Vagina (tissue), 2 donors: ENCODE data around the gene TMEM176B. TPM values are rescaled to one million over a fixed set of nuclear protein-coding genes. Genes with fewer than 3 reads are reported as not detected.

Experiments
- DNase-seq, 2 donors: peaks; one replicate each; pipeline ENCODE4 v3.0.0-alpha.2; 2017; ENCODE audit errors: extremely low spot score in 2 of 2
- H3K27ac ChIP-seq: fragments of 200-600 bp; sonication (generic); one replicate; pipeline ENCODE4 v1.5.1; 2019
- H3K27me3 ChIP-seq: fragments of 200-600 bp; sonication (generic); one replicate; pipeline ENCODE4 v1.5.1; 2019
- H3K36me3 ChIP-seq, 2 donors: fragments of 200-600 bp; sonication (generic); one replicate each; pipeline ENCODE4 v1.5.1; 2017 to 2019
- H3K4me1 ChIP-seq: fragments of 200-600 bp; sonication (generic); one replicate; pipeline ENCODE4 v1.5.1; 2019
- H3K4me3 ChIP-seq, 2 donors: fragments of 200-600 bp; sonication (generic); 1 replicate in 1 of 2; 2 replicates in 1 of 2; pipeline ENCODE4 v1.5.1; 2016 to 2019
- H3K9me3 ChIP-seq: fragments of 200-600 bp; sonication (generic); one replicate; pipeline ENCODE4 v1.5.1; 2019
- POLR2A ChIP-seq, 2 donors: fragments of 450-650 bp; IDR thresholded peaks; one replicate each; pipeline ENCODE4 v1.6.1; 2017; ENCODE audit warnings: antibody characterized with exemption in 2 of 2, mild to moderate bottlenecking in 2 of 2, moderate library complexity in 2 of 2
- POLR2AphosphoS5 ChIP-seq, 2 donors: sonication (generic); formaldehyde crosslinking; IDR thresholded peaks; one replicate each; pipeline ENCODE4 v1.9.0; 2017; ENCODE audit warnings: antibody characterized with exemption in 2 of 2, mild to moderate bottlenecking in 2 of 2, low read depth in 1 of 2; ENCODE audit not compliant: insufficient read depth in 1 of 2
- intact Hi-C: fragments of 100-400 bp; cut with DNase I; formaldehyde crosslinking; loops from one replicate; pipeline ENCODE4 v1.15.1; 2023
- total RNA-seq: library from RNA; depleted of rRNA; stranded (reverse); fragments of >200 nt; gene quantifications from one replicate; pipeline ENCODE4 v1.2.3, GENCODE V29; 2016
- TF ChIP-seq, protein P1 (sequence below), 3 experiments: fragments of 450-650 bp in 2 of 3; fragments of 200-600 bp in 1 of 3; sonication (generic) in 1 of 3; IDR thresholded peaks; one replicate each; pipeline ENCODE4 v1.5.1; 2017 to 2019; ENCODE audit warnings: antibody characterized with exemption in 3 of 3, mild to moderate bottlenecking in 2 of 3, moderate library complexity in 2 of 3

Gene TMEM176B
- total RNA-seq, 1 donor from 2014 or later, result 60.6 TPM

DNA sequence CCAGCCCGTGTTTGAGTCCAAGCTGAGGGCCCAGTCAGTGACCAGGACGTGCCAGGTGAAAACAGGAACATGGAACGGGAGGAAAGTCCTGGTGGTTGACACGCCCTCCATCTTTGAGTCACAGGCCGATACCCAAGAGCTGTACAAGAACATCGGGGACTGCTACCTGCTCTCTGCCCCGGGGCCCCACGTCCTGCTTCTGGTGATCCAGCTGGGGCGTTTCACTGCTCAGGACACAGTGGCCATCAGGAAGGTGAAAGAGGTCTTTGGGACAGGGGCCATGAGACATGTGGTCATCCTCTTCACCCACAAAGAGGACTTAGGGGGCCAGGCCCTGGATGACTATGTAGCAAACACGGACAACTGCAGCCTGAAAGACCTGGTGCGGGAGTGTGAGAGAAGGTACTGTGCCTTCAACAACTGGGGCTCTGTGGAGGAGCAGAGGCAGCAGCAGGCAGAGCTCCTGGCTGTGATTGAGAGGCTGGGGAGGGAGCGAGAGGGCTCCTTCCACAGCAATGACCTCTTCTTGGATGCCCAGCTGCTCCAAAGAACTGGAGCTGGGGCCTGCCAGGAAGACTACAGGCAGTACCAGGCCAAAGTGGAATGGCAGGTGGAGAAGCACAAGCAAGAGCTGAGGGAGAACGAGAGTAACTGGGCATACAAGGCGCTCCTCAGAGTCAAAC is 57.7 kb downstream of the TMEM176B start:
- no peaks in the 10 kb centered on the region for H3K9me3 ChIP-seq
- H3K4me1 ChIP-seq, result no peaks in the 10 kb centered on the region
- no peaks in the 10 kb centered on the region for H3K36me3 ChIP-seq
- intact Hi-C loops, result no loop called here
- H3K27ac ChIP-seq, result peak overlapping the region; percentile 29
- TF ChIP-seq POLR2A (IDR thresholded peaks at IDR 0.05) (no peak), POLR2AphosphoS5 (IDR thresholded peaks at IDR 0.05; ENCODE audit: insufficient read depth in 1 of 2, low read depth in 1 of 2) (no peak)
- TF ChIP-seq, protein P1, sequence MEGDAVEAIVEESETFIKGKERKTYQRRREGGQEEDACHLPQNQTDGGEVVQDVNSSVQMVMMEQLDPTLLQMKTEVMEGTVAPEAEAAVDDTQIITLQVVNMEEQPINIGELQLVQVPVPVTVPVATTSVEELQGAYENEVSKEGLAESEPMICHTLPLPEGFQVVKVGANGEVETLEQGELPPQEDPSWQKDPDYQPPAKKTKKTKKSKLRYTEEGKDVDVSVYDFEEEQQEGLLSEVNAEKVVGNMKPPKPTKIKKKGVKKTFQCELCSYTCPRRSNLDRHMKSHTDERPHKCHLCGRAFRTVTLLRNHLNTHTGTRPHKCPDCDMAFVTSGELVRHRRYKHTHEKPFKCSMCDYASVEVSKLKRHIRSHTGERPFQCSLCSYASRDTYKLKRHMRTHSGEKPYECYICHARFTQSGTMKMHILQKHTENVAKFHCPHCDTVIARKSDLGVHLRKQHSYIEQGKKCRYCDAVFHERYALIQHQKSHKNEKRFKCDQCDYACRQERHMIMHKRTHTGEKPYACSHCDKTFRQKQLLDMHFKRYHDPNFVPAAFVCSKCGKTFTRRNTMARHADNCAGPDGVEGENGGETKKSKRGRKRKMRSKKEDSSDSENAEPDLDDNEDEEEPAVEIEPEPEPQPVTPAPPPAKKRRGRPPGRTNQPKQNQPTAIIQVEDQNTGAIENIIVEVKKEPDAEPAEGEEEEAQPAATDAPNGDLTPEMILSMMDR (IDR thresholded peaks at IDR 0.05), result no peak
- no peak overlapping the region for H3K4me3 ChIP-seq
- peak in 1 of 2 donors; percentile 70 for DNase-seq
- no peaks in the 10 kb centered on the region for H3K27me3 ChIP-seq

Other genes with a start within 250 kb of the TMEM176B start
- gene GIMAP4, start 233.0 kb downstream of the TMEM176B start, total RNA-seq, result 25.3 TPM
- gene GIMAP6, start 168.0 kb downstream of the TMEM176B start, total RNA-seq, result 21.4 TPM
- gene GIMAP2, start 114.7 kb downstream of the TMEM176B start, total RNA-seq, result 9.6 TPM
- 5.2 TPM for gene GIMAP1, start 83.8 kb downstream of the TMEM176B start, total RNA-seq
- gene GIMAP5, start 62.9 kb downstream of the TMEM176B start, total RNA-seq, result 24.1 TPM
- 43.7 TPM for gene TMEM176A, start 405 bp upstream of the TMEM176B start, total RNA-seq
- not detected for gene AOC1, start 52.2 kb upstream of the TMEM176B start, total RNA-seq
- gene KCNH2, start 178.0 kb upstream of the TMEM176B start, total RNA-seq, result 6.4 TPM
- 22.8 TPM for gene NOS3, start 190.7 kb upstream of the TMEM176B start, total RNA-seq
- 34.1 TPM for gene ATG9B, start 224.1 kb upstream of the TMEM176B start, total RNA-seq
- 38.3 TPM for gene ABCB8, start 228.1 kb upstream of the TMEM176B start, total RNA-seq
- gene ASIC3, start 248.2 kb upstream of the TMEM176B start, total RNA-seq, result 3.7 TPM